ENCODE data around the gene TESPA1.
"Not testable (repeated sequence)": the region's sequence is repeated elsewhere in the genome, so short reads cannot be mapped to it uniquely, and the experiment has no call there.

Gene TESPA1

GRCh38 chr12:54991991-54992375, 7.4 kb upstream of the TESPA1 start:
- H3K27me3 Mint-ChIP-seq: no peaks in the 10 kb centered on the region
- H3K4me3 Mint-ChIP-seq: peak overlapping the region; percentile 21
- H3K4me1 Mint-ChIP-seq (ENCODE audit: low read depth): peaks cover 63% of the 10 kb centered on the region
- no peaks in the 10 kb centered on the region for H3K9me3 Mint-ChIP-seq
- no peaks in the 10 kb centered on the region for H3K36me3 Mint-ChIP-seq (ENCODE audit: low read depth)
- H3K27ac Mint-ChIP-seq: peak overlapping the region; percentile 100

- no peaks in the 10 kb centered on the region for H3K9me3 Mint-ChIP-seq
- peak overlapping the region; percentile 100 for H3K27ac Mint-ChIP-seq
- H3K4me1 Mint-ChIP-seq (ENCODE audit: low read depth): peaks cover 69% of the 10 kb centered on the region
- no peaks in the 10 kb centered on the region for H3K27me3 Mint-ChIP-seq
- peak overlapping the region; percentile 83 for H3K4me3 Mint-ChIP-seq
- no peaks in the 10 kb centered on the region for H3K36me3 Mint-ChIP-seq (ENCODE audit: low read depth)
Measured at GRCh38 chr12:54991161-54991990, 6.8 kb upstream of the TESPA1 start.

DNA sequence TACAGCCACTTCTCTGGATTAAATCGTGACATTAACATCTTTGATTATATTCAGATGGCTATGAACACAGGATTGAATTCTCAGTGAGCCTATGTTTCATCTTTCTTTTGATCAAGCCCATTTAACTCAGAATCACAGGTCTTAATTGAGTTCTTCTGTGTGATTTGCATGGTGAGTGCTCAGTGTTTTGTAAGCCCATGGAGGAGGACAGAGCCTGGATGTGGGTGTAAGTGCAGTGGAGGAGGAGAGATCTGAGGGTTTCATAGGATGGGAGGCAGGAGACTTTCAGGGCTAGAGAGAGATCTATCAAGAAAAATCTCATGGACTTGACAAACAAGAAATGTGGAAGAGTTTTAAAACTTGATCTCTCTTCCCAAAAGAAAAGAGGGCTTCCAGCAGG, 5.3 kb upstream of the TESPA1 start:
- no peaks in the 10 kb centered on the region for H3K27me3 Mint-ChIP-seq
- peak overlapping the region; percentile 83 for H3K4me3 Mint-ChIP-seq
- no peaks in the 10 kb centered on the region for H3K36me3 Mint-ChIP-seq (ENCODE audit: low read depth)
- H3K9me3 Mint-ChIP-seq: no peaks in the 10 kb centered on the region
- H3K27ac Mint-ChIP-seq: peak overlapping the region; percentile 100
- peaks cover 84% of the 10 kb centered on the region for H3K4me1 Mint-ChIP-seq (ENCODE audit: low read depth)

- Mint-ChIP-seq H3K27me3 (no peaks in the 10 kb centered on the region), H3K36me3 (ENCODE audit: low read depth) (peaks cover 10% of the 10 kb centered on the region), H3K27ac (peak overlapping the region; percentile 84), H3K4me1 (ENCODE audit: low read depth) (peaks cover 88% of the 10 kb centered on the region), H3K9me3 (no peaks in the 10 kb centered on the region), H3K4me3 (peak overlapping the region; percentile 34)
Measured at GRCh38 chr12:54988402-54989054, 4.0 kb upstream of the TESPA1 start.

- Mint-ChIP-seq H3K27me3 (no peaks in the 10 kb centered on the region), H3K36me3 (ENCODE audit: low read depth) (peaks cover 18% of the 10 kb centered on the region), H3K9me3 (no peaks in the 10 kb centered on the region), H3K4me3 (peak overlapping the region; percentile 9), H3K4me1 (ENCODE audit: low read depth) (peaks cover 91% of the 10 kb centered on the region), H3K27ac (peak overlapping the region; percentile 87)
Measured at GRCh38 chr12:54987611-54988231, 3.2 kb upstream of the TESPA1 start.

- Mint-ChIP-seq H3K4me1 (ENCODE audit: low read depth) (peaks cover 92% of the 10 kb centered on the region), H3K36me3 (ENCODE audit: low read depth) (peaks cover 28% of the 10 kb centered on the region), H3K4me3 (peak overlapping the region; percentile 10), H3K27ac (peak overlapping the region; percentile 17)
- H3K9me3 Mint-ChIP-seq, H3K27me3 Mint-ChIP-seq: not testable (repeated sequence)
Measured at GRCh38 chr12:54986773-54987172, 2.2 kb upstream of the TESPA1 start.

- peaks cover 88% of the 10 kb centered on the region for H3K4me1 Mint-ChIP-seq (ENCODE audit: low read depth)
- H3K36me3 Mint-ChIP-seq (ENCODE audit: low read depth): peaks cover 58% of the 10 kb centered on the region
- H3K9me3 Mint-ChIP-seq: no peaks in the 10 kb centered on the region
- H3K27me3 Mint-ChIP-seq: no peaks in the 10 kb centered on the region
- H3K4me3 Mint-ChIP-seq: peak overlapping the region; percentile 97
- H3K27ac Mint-ChIP-seq: peak overlapping the region; percentile 98
Measured at GRCh38 chr12:54983536-54984101, 943 bp downstream of the TESPA1 start.

DNA sequence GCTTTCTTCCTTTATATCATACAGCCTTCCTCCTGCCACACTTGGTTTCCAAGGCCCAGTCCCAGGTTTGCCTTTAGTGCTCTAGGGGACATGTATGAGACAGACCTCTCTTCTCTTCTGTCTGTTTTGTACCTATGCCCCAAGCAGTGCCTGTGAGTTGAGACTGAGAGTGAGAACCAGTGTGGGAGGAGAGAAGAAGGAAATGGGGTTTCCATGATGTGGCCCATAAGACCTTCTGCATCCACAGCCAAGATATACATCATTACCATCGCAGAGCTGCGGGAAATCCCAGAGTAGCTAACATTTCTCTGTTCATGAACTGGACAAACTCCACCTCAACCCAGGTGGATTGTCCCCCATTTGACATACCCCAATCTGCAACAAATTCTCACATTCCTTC, 2.8 kb downstream of the TESPA1 start:
- H3K4me3 Mint-ChIP-seq: peak overlapping the region; percentile 97
- H3K27ac Mint-ChIP-seq: peak overlapping the region; percentile 98
- H3K4me1 Mint-ChIP-seq (ENCODE audit: low read depth): peaks cover 89% of the 10 kb centered on the region
- no peaks in the 10 kb centered on the region for H3K27me3 Mint-ChIP-seq
- H3K36me3 Mint-ChIP-seq (ENCODE audit: low read depth): peaks cover 76% of the 10 kb centered on the region
- no peaks in the 10 kb centered on the region for H3K9me3 Mint-ChIP-seq

- Mint-ChIP-seq H3K4me1 (ENCODE audit: low read depth) (peaks cover 90% of the 10 kb centered on the region), H3K36me3 (ENCODE audit: low read depth) (peaks cover 90% of the 10 kb centered on the region), H3K27me3 (no peaks in the 10 kb centered on the region), H3K27ac (peak overlapping the region; percentile 98), H3K4me3 (peak overlapping the region; percentile 97), H3K9me3 (no peaks in the 10 kb centered on the region)
Measured at GRCh38 chr12:54980341-54980740, 4.2 kb downstream of the TESPA1 start.

DNA sequence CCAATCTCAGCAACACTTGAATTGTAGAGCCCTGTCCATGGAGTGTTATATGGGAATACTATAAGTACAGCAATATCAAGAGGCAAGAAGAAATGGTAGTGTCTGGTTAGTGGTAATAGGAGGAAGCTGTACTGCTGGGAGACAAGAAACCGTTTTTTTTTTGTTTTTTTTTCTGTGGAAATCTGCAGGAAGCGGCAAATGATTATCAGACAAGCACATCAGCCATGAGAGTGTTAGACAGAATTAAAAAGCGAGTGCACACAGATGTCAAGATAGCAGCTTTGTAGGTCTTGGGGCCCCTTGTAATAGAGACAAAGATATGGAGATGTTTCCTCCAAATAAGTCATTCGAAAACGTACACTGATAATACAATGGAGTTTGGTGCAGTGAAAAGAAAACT, 6.7 kb downstream of the TESPA1 start:
- Mint-ChIP-seq H3K4me1 (ENCODE audit: low read depth) (peaks cover 91% of the 10 kb centered on the region), H3K4me3 (peak overlapping the region; percentile 97), H3K27ac (peak overlapping the region; percentile 68), H3K9me3 (no peaks in the 10 kb centered on the region), H3K27me3 (no peaks in the 10 kb centered on the region), H3K36me3 (ENCODE audit: low read depth) (peaks cover 98% of the 10 kb centered on the region)

DNA sequence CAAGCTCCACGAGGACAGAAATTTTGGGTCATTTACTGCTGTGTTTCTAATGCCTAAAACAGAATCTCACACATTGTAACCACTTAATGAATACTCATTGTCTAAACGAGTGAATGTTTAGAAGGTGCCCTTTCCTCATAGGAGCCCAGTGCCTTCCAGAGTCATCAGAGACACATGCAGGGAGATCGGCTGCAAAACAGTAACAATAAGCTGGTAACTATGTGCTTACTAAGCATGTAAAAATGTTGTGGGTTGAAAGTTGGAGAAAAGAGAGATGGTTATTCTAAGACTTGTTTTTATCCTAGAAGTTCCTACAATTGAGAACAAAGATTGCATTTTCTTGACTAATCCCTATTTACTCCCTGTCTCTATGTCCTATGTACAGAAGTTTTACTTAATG, 7.4 kb downstream of the TESPA1 start:
- Mint-ChIP-seq H3K36me3 (ENCODE audit: low read depth) (peaks cover 98% of the 10 kb centered on the region), H3K4me3 (peak overlapping the region; percentile 97), H3K9me3 (no peaks in the 10 kb centered on the region), H3K27ac (peak overlapping the region; percentile 77), H3K4me1 (ENCODE audit: low read depth) (peaks cover 91% of the 10 kb centered on the region), H3K27me3 (no peaks in the 10 kb centered on the region)

- no peaks in the 10 kb centered on the region for H3K27me3 Mint-ChIP-seq
- H3K4me1 Mint-ChIP-seq (ENCODE audit: low read depth): peaks cover 92% of the 10 kb centered on the region
- no peaks in the 10 kb centered on the region for H3K9me3 Mint-ChIP-seq
- H3K27ac Mint-ChIP-seq: peak overlapping the region; percentile 71
- peak overlapping the region; percentile 51 for H3K4me3 Mint-ChIP-seq
- H3K36me3 Mint-ChIP-seq (ENCODE audit: low read depth): peaks cover 98% of the 10 kb centered on the region
Measured at GRCh38 chr12:54975875-54976274, 8.7 kb downstream of the TESPA1 start.

DNA sequence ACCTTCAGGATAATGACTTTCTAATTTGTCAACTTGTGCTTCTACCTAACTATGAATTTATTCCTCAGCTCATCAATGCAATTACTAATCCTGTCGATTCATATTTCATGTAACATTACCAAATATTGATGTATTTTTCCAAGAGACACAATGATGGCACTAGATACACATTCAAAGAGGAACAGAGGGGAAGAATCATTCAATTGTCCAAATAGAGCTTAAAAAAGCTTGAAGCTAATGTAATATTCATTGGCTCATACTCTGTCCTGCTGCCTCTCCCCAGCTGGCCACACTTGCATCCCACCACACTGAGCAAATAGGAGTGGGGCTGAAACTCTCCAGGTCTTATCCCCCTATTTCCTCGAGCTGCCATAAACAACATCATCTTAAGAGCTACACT, 9.3 kb downstream of the TESPA1 start:
- peaks cover 94% of the 10 kb centered on the region for H3K4me1 Mint-ChIP-seq (ENCODE audit: low read depth)

DNA sequence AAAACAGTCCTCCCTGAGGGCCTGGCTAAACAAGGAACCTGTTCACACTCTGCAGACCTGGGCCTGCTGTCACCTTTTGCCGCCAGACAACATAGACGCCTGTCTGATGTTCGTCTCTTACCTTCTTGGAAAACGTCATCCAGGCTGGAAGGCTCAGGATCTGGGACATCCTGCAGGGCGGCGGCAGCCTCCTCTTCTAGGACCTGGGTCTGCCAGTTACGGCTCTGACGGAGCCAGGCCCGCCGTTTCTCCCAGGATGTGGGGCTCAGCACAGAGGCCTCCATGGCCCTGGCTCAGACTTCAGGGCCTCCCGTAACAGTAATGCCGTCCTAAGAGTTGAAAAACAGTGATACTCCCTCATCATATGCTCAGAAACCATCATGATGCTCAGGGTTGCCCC, 10.3 kb downstream of the TESPA1 start:
- no peak overlapping the region for H3K27ac Mint-ChIP-seq

More for the DNA sequence above, 9.3 kb downstream of the TESPA1 start:
- Mint-ChIP-seq H3K9me3 (no peaks in the 10 kb centered on the region), H3K27ac (peak overlapping the region; percentile 36), H3K27me3 (no peaks in the 10 kb centered on the region), H3K36me3 (ENCODE audit: low read depth) (peaks cover 98% of the 10 kb centered on the region), H3K4me3 (peak overlapping the region; percentile 24)

DNA sequence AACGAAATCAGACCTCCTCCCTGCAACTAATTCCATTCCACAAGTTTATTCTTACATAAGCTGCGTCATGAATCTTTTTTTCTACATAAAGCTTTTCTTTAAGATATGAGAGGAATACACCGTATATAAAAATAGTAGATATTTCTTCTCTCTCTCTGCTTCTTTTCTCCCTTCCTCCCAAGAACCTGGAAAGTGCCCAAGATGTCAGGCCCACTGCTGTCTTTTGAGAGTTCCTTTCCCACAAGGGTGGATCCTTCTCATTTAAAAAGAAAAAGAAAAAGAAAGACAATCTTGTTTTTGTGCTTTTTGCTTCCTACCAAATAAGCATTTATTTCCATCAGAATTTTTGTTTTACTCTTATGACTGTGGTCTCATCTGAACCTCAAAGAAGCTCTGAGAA, 11.0 kb downstream of the TESPA1 start:
- Mint-ChIP-seq H3K27me3 (no peaks in the 10 kb centered on the region), H3K9me3 (no peaks in the 10 kb centered on the region), H3K27ac (no peak overlapping the region), H3K4me3 (no peak overlapping the region), H3K36me3 (ENCODE audit: low read depth) (peaks cover 84% of the 10 kb centered on the region), H3K4me1 (ENCODE audit: low read depth) (peaks cover 86% of the 10 kb centered on the region)

More for the DNA sequence above, 10.3 kb downstream of the TESPA1 start:
- Mint-ChIP-seq H3K4me1 (ENCODE audit: low read depth) (peaks cover 91% of the 10 kb centered on the region), H3K36me3 (ENCODE audit: low read depth) (peaks cover 89% of the 10 kb centered on the region), H3K27me3 (no peaks in the 10 kb centered on the region), H3K9me3 (no peaks in the 10 kb centered on the region), H3K4me3 (no peak overlapping the region)

Measured in stimulated activated naive CD8-positive, alpha-beta T cell treated with anti-CD3 and anti-CD28 coated beads, Interleukin-15, Interleukin-2, amounts not matched to agents 100 ng/mL and 50 ng/mL, for 24 hours (primary cell).